Measurements from ENCODE around the gene DEAF1.

- TF ChIP-seq CTCF (optimal IDR thresholded peaks at IDR 0.05 in 1 of 3, IDR thresholded peaks at IDR 0.05 in 1 of 3, conservative IDR thresholded peaks at IDR 0.05 in 1 of 3; ENCODE audit: extremely low read depth in 1 of 3, insufficient read depth in 2 of 3, low read length in 3 of 3) (no peak), EZH2 (IDR thresholded peaks at IDR 0.05; ENCODE audit: low read length) (no peak)
Measured at GRCh38 chr11:659532-660085, 35.4 kb downstream of the DEAF1 start.

Measured in keratinocyte (primary cell).